ENCODE data around the gene TAF1A. TPM values are rescaled to one million over a fixed set of nuclear protein-coding genes. Genes with fewer than 3 reads are reported as not detected.

Gene TAF1A
- total RNA-seq, 1 donor from 2014 or later: 7.5 TPM

DNA sequence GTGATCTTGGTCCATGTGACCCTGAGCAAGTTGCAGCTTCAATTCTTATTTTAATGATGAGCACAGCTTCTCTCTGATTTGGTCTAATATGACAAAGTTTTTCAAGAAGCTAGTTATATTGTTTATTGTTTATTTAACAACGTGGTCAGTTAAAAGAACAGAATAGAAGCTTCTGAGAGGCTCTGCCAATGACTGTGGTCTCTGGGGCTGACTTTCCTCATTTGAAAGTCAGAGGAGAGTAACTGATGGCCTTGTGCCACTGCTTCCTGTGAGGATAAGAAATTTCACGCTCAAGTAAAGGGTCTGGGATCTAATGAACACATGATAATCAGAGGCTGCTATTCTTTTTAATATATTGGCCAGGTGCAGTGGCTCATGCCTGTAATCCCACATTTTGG is 49.1 kb downstream of the TAF1A start:
- Histone ChIP-seq H3K4me3 (ENCODE audit: insufficient read depth, low read depth, low read length) (no peak overlapping the region), H3K4me1 (ENCODE audit: insufficient read depth, low read length) (no peaks in the 10 kb centered on the region), H3K9me3 (ENCODE audit: insufficient read depth, low read depth, low read length) (no peaks in the 10 kb centered on the region), H3K27ac (ENCODE audit: low read depth, low read length) (no peak overlapping the region), H3K79me2 (ENCODE audit: insufficient read depth, low read length) (no peaks in the 10 kb centered on the region), H4K20me1 (ENCODE audit: insufficient read depth, low read length) (no peaks in the 10 kb centered on the region), H3K27me3 (ENCODE audit: insufficient read depth, low read length) (peaks cover 2% of the 10 kb centered on the region), H3K4me2 (ENCODE audit: low read length) (no peak overlapping the region), H2AFZ (ENCODE audit: low read depth, low read length) (no peak overlapping the region), H3K9ac (ENCODE audit: low read length) (no peak overlapping the region), H3K36me3 (ENCODE audit: insufficient read depth, low read length) (no peaks in the 10 kb centered on the region)
- Mint-ChIP-seq H3K4me3 (ENCODE audit: unreplicated experiment) (no peak overlapping the region), H3K4me1 (ENCODE audit: low read depth, unreplicated experiment) (peaks cover 3% of the 10 kb centered on the region), H3K36me3 (ENCODE audit: low read depth, unreplicated experiment) (no peaks in the 10 kb centered on the region), H3K9me3 (ENCODE audit: unreplicated experiment) (no peaks in the 10 kb centered on the region), H3K27me3 (ENCODE audit: low read depth, unreplicated experiment) (peaks cover 2% of the 10 kb centered on the region), H3K27ac (ENCODE audit: unreplicated experiment) (no peak overlapping the region)
- FAIRE-seq (no peak), DNase-seq (ENCODE audit: low read depth) (no peak)
- TF ChIP-seq EZH2 (IDR thresholded peaks at IDR 0.05; ENCODE audit: insufficient read depth, low read length): no peak
- TF ChIP-seq, protein P1, sequence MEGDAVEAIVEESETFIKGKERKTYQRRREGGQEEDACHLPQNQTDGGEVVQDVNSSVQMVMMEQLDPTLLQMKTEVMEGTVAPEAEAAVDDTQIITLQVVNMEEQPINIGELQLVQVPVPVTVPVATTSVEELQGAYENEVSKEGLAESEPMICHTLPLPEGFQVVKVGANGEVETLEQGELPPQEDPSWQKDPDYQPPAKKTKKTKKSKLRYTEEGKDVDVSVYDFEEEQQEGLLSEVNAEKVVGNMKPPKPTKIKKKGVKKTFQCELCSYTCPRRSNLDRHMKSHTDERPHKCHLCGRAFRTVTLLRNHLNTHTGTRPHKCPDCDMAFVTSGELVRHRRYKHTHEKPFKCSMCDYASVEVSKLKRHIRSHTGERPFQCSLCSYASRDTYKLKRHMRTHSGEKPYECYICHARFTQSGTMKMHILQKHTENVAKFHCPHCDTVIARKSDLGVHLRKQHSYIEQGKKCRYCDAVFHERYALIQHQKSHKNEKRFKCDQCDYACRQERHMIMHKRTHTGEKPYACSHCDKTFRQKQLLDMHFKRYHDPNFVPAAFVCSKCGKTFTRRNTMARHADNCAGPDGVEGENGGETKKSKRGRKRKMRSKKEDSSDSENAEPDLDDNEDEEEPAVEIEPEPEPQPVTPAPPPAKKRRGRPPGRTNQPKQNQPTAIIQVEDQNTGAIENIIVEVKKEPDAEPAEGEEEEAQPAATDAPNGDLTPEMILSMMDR (IDR thresholded peaks at IDR 0.05; ENCODE audit: insufficient read depth, low read depth, low read length): no peak

DNA sequence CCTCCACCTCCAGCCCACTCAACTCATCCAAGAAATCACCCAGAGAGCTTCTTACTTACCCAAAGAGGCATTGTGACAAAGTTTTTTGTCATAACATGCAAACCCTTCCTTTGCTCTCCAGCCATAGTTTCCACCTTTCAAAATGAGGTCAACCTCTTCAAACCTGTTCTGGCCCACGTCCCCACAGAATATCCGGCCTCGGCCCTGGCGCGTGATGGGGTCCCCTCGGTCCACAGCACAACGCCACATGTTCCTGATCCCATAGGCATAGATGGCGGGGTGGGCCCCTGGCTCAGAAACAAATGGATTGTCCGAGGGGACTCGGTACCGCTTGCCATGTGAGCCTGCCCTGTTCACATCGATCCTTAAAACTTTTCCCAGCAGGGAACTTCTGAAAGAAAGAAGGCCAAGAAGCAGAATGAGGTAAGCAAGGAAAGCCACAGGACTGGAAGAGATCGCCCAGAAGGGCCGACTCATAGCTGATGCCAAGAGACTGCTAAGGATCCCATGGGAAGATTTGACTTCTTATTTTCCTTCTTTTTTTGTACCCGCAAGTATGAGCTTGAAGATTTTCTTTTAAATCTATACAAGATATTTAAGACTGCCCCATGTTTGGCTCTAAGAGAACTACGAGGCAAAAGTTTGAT is 49.7 kb downstream of the TAF1A start:
- Histone ChIP-seq H3K36me3 (ENCODE audit: insufficient read depth, low read length) (no peaks in the 10 kb centered on the region), H3K27ac (ENCODE audit: low read depth, low read length) (no peak overlapping the region), H4K20me1 (ENCODE audit: insufficient read depth, low read length) (no peaks in the 10 kb centered on the region), H3K9ac (ENCODE audit: low read length) (no peak overlapping the region), H3K27me3 (ENCODE audit: insufficient read depth, low read length) (peaks cover under 1% of the 10 kb centered on the region), H3K9me3 (ENCODE audit: insufficient read depth, low read depth, low read length) (no peaks in the 10 kb centered on the region), H2AFZ (ENCODE audit: low read depth, low read length) (no peak overlapping the region), H3K79me2 (ENCODE audit: insufficient read depth, low read length) (no peaks in the 10 kb centered on the region), H3K4me1 (ENCODE audit: insufficient read depth, low read length) (no peaks in the 10 kb centered on the region), H3K4me3 (ENCODE audit: insufficient read depth, low read depth, low read length) (no peak overlapping the region), H3K4me2 (ENCODE audit: low read length) (no peak overlapping the region)
- Mint-ChIP-seq H3K27me3 (ENCODE audit: low read depth, unreplicated experiment) (no peaks in the 10 kb centered on the region), H3K9me3 (ENCODE audit: unreplicated experiment) (no peaks in the 10 kb centered on the region), H3K36me3 (ENCODE audit: low read depth, unreplicated experiment) (no peaks in the 10 kb centered on the region), H3K27ac (ENCODE audit: unreplicated experiment) (no peak overlapping the region), H3K4me3 (ENCODE audit: unreplicated experiment) (no peak overlapping the region), H3K4me1 (ENCODE audit: low read depth, unreplicated experiment) (peaks cover 3% of the 10 kb centered on the region)
- no peak for FAIRE-seq
- no peak for DNase-seq (ENCODE audit: low read depth)
- TF ChIP-seq, protein P1 (IDR thresholded peaks at IDR 0.05; ENCODE audit: insufficient read depth, low read depth, low read length): no peak
- TF ChIP-seq EZH2 (IDR thresholded peaks at IDR 0.05; ENCODE audit: insufficient read depth, low read length): no peak

DNA sequence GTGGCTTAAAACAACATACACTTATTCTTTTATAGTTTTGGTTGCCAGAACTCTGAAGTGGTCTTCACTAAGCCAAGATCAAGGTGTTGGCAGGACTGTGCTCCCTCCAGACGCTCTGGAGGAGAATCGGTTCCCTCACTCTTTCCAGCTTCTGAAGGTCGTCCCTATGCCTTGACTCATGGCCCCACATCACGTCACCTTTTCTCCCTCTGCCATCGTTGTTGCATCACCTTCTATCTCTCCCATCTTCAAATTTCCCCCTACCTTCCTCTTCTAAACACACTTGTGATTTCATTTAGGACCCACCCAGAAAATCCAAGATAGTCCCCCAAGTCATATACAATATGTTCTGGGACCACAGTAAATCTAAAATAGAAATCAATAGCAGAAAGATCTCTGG is 54.3 kb downstream of the TAF1A start:
- no peak for TF ChIP-seq EZH2 (IDR thresholded peaks at IDR 0.05; ENCODE audit: insufficient read depth, low read length)
- TF ChIP-seq, protein P1 (IDR thresholded peaks at IDR 0.05; ENCODE audit: insufficient read depth, low read depth, low read length): no peak
- Mint-ChIP-seq H3K9me3 (ENCODE audit: unreplicated experiment) (no peaks in the 10 kb centered on the region), H3K4me3 (ENCODE audit: unreplicated experiment) (no peak overlapping the region), H3K4me1 (ENCODE audit: low read depth, unreplicated experiment) (peaks cover 3% of the 10 kb centered on the region), H3K27me3 (ENCODE audit: low read depth, unreplicated experiment) (peaks cover 4% of the 10 kb centered on the region), H3K36me3 (ENCODE audit: low read depth, unreplicated experiment) (no peaks in the 10 kb centered on the region), H3K27ac (ENCODE audit: unreplicated experiment) (no peak overlapping the region)
- Histone ChIP-seq H3K27ac (ENCODE audit: low read depth, low read length) (no peak overlapping the region), H3K79me2 (ENCODE audit: insufficient read depth, low read length) (no peaks in the 10 kb centered on the region), H3K4me1 (ENCODE audit: insufficient read depth, low read length) (no peaks in the 10 kb centered on the region), H3K27me3 (ENCODE audit: insufficient read depth, low read length) (peaks cover 3% of the 10 kb centered on the region), H3K36me3 (ENCODE audit: insufficient read depth, low read length) (no peaks in the 10 kb centered on the region), H3K4me2 (ENCODE audit: low read length) (no peak overlapping the region), H2AFZ (ENCODE audit: low read depth, low read length) (no peak overlapping the region), H3K9ac (ENCODE audit: low read length) (no peak overlapping the region), H3K9me3 (ENCODE audit: insufficient read depth, low read depth, low read length) (no peaks in the 10 kb centered on the region), H4K20me1 (ENCODE audit: insufficient read depth, low read length) (no peaks in the 10 kb centered on the region), H3K4me3 (ENCODE audit: insufficient read depth, low read depth, low read length) (no peak overlapping the region)
- DNase-seq (ENCODE audit: low read depth): no peak
- FAIRE-seq: no peak

Measured in astrocyte (in vitro differentiated cells and primary cell).